ENCODE measurements around the gene SLC25A10.
"Not testable (repeated sequence)": the region's sequence is repeated elsewhere in the genome, so short reads cannot be mapped to it uniquely, and the experiment has no call there.

SLC25A10 gene

DNA sequence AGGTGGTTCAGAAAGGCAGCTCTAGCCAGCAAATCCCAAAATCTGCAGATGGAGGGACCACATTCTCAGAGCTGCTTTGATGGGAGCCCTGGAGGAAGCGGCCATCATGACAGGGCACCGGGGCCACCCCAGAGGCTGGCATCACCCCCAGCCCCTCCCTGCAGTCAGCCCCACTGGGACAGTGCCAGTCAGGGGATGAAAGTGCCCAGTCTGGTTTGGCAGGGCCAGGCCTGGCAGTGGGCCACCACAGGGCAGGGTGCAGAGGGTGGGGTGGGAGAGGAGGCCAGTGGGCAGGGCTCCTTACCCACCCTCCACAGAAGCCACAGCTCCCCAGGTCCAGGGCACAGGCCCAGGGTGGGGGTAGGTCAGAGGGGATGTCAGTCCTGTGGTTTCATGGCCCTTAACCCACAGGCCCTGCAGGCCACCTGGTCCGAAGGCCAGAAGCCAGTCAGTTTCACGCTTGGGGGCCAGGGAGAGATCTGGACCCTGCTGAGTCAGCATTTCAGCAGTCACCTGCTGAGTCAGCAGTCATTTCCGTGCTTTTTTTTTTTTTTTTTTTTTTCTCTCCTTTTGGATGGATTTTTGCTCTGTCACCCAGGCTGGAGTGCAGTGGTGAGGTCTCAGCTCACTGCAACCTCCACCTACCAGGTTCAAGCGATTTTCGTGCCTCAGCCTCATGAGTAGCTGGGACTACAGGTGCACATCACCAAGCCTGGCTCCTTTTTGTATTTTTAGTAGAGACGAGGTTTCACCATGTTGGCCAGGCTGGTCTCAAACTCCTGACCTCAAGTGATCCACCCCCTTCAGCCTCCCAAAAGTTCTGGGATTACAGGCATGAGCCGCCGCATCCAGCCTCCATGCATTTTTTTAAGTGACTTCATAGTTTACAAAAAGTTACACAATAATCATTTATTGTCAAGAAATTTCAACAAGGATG, 10.4 kb downstream of the SLC25A10 start:
- peak; percentile 95 for DNase-seq

- DNase-seq = peak; percentile 38
These were observed 11.6 kb downstream of the SLC25A10 start for GRCh38 chr17:81723651-81724209.

DNA sequence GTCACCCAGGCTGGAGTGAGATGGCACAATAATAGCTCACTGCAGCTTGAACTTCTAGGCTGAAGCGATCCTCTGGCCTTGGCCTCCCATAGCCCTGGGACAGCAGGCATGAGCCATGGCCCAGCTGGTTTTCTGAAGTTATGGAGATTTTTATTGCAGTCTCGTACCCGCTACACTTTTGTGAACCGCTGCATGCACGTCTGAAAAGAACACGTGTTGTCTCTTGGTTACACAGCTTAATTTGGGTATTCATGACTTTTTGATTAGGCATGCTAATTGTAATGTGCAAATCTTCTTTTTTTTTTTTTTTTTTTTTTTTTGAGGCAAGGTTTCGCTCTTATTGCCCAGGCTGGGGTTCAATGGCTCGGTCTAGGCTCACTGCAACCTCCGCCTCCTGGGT, 13.4 kb downstream of the SLC25A10 start:
- no peak for DNase-seq

GRCh38 chr17:81726004-81726403, 13.9 kb downstream of the SLC25A10 start:
- DNase-seq = peak; percentile 79

GRCh38 chr17:81727324-81728031, 15.4 kb downstream of the SLC25A10 start:
- no peak for DNase-seq

DNA sequence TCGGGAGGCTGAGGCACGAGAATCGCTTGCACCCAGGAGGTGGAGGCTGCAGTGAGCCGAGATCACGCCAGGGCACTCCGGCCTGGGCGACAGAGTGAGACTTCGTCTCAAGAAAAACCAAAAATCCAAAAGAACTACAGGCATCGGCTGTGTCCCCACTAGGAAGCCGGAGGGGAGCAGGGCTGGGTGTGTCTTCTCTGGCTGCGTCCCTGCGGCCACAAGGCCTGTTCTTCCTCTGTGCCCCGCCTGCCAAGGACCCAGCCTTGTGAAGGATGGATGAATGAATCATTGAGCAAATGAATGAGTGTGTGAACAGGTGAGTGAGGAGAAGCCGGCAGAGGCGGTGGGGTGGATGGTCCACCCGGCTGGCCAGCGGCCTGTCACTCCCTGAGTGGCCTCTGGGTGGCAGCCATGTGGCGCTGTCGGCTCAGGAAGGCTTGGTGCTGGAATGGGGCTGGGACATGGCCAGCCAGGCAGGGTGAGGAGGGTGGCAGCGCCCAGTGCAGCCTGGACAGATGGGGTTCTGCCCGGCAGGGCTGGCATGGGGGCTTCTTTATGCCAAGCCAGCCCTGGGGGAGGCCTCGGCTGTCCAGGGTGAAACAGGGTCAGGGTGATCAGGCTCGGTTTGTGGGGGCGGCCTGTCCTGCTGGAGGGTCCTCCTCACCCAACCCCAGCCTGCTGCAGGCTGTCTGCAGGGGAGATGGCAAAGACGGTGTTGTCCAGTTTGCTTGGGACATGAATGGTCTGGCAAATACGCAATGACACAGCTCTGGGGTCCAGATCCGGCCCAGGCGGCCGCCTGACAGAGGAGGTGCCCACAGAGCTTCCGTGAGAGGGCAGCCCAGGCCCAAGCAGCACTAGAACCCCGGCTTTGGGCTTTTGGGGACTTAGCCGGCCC, 21.7 kb downstream of the SLC25A10 start:
- DNase-seq = peak; percentile 84

GRCh38 chr17:81734405-81735263, 22.6 kb downstream of the SLC25A10 start:
- DNase-seq = no peak

GRCh38 chr17:81735264-81736102, 23.4 kb downstream of the SLC25A10 start:
- peak; percentile 46 for DNase-seq

DNA sequence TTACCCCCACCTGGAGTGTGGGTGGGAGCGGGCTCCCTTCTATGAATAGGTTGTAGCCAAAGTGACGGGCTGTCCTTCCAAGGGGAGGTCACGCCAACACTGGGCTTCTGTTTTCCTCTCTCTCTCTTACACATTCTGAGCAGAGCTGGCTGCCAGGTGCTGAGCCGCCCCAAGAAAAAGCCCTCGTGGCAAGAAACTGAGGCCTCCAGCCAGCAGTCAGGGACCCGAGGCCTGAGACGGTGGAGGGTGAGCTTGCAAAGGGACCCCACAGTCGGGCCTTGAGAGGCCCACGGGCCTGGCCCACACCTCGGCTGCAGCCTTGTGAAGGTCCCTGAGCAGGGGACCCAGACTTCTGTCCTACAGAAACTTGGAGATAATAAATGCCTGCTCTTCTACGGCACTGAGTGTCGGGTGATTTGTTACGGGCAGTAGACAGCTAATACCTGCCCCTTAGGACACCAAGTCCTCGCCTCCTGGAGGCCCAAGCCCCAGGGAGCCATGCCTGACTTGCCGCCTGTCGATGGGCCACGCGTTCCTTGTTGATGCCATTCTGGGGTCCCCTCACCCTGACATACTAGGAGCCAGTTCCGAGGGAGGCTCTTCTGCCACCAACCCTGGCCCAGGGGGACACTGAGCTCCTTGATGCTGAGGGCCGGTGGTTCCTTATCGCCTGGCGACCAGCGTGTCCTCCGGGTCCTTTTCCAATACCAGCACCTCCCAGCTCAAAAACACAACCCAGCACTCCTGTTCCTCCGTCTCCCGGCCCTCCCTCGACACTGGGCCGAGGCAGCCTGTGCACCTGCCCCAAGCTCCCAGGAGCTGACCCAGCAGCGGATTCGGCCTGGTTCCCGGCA, 26.1 kb downstream of the SLC25A10 start:
- DNase-seq = no peak

DNA sequence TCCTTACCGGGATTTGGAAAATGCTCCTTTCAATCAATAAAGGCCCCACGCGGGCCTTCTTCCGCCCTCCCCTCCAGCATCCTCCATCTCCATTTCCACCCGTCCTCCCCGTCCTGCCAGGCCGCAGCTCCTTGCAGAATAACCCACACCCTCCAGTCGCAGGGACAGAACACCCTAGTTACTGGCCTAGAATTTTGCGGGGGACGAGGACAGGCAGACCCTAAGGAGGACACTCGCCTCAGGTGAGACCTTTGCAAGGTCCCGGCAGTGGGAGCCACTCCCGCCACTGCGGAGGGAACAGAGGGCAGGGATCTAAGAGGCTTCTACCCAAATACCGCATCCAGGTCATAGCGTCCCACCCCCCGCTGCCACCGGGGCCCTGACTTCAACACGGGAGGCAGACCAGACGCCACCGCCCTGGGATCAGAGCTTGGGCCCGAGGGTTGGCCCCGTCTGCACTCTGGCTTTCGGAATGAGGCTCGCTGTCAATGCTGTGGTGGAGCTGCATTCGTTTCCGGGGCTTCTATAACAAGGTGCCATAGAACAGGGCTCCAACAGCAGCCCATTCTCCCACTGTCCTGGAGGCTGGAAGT, 26.8 kb downstream of the SLC25A10 start:
- no peak for DNase-seq

DNA sequence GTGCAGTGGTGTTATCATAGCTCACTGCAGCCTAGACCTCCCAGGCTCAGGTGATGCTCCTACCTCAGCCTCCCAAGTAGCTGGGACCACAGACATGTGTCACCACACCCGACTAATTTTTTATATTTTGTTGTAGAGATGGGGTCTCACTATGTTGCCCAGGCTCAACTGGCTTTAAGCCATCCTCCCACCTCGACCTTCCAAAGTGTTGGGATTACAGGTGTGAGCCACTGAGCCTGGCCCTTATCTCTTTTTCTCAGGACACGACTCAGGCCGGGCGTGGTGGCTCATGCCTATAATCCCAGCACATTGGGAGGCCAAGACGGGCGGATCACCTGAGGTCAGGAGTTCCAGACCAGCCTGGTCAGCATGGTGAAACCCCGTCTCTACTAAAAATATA, 27.5 kb downstream of the SLC25A10 start:
- DNase-seq = not testable (repeated sequence)

DNA sequence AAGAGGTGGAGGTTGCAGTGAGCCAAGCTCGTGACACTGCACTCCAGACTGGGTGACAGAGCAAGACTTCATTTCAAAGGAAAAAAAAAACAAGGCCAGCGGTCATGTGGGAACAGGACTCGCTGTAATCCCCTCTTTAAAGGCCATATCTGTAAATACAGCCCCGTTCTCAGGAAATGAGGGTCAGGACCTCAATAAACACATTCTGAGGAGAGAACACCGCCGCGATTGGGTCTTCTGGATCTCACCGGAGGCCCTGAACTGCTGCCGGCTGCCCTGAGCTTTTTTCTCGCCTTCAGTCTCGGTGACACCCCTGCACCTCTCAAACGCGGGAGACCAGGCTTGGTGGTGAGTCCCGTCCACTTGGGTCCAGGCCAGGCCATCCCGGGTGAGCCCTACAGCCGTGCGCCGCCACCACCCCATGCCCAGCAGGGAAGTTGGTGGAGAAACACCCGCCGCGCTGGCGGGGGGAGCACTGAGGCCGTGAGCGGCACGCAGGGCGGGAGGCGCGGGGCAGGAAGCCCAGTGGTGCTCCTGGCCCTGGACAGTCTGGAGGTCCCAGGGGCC, 28.4 kb downstream of the SLC25A10 start:
- no peak for DNase-seq

GRCh38 chr17:81741049-81741593, 29.0 kb downstream of the SLC25A10 start:
- DNase-seq = no peak

DNA sequence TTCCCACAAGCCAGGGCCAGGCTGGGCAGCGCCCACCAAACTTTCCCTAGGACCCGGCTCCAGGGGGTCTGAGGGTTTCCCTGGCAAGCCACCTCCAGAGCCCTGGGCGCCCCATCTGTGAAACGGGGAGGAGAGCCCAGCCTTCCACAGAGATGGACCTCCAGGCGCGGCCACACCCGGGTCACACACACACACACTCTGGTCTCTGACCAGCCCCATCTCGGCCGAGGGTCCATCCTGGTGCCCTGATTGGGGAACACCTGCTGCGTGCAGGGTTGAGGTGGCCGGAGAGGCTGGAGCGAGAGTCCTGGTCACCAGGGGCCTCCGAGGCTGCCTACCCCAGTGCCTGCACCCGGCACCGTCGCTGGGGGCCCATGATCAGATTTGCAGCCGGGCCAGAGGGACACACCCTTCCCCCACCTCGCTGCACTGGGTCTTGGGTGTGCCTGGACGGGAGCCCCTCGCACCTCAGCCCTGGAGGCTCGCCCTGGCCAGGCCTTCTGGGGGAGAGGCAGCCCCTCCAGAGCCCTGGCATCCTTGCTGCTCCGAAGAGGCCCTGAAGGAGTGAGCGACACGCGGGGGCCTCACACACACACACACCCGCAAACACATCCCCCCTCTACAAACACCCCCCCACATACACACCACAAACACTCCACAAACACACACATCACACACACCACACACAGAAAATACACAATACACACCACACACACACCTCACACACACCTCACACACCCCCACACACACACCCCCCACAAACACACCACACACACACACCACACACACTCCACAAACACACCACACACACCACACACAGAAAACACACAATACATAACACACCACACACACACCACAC, 29.7 kb downstream of the SLC25A10 start:
- DNase-seq = no peak

Measured in RPMI8226 (cell line).